ENCODE measurements around the gene NUF2. TPM values are rescaled to one million over a fixed set of nuclear protein-coding genes. Genes with fewer than 3 reads are reported as not detected.

Gene NUF2
- polyA plus RNA-seq, 2 of the 4 experiments (the other 2 are of a cell fraction): 28.5 to 38.5 TPM

- no peak overlapping the region for H3K4me3 ChIP-seq
- no peak for TF ChIP-seq MAZ (IDR thresholded peaks at IDR 0.05; ENCODE audit: borderline replicate concordance, low read depth, low read length)
- TF ChIP-seq TFCP2L1 (CRISPR knock-in tag; IDR thresholded peaks at IDR 0.05): no peak
- no peak for TF ChIP-seq CHD2 (IDR thresholded peaks at IDR 0.05; ENCODE audit: low read length, partially characterized antibody)
- no peak for TF ChIP-seq SMC3 (IDR thresholded peaks at IDR 0.05)
- TF ChIP-seq RCOR1 (IDR thresholded peaks at IDR 0.05; ENCODE audit: low read depth, low read length): no peak
- no peak for TF ChIP-seq TP53 (CRISPR knock-in tag; IDR thresholded peaks at IDR 0.05)
- TF ChIP-seq MYC (IDR thresholded peaks at IDR 0.05; ENCODE audit: borderline replicate concordance, low read length): no peak
- no peak for TF ChIP-seq NR3C1 (IDR thresholded peaks at IDR 0.05)
- no peak for TF ChIP-seq E2F6 (IDR thresholded peaks at IDR 0.05; ENCODE audit: borderline replicate concordance, low read depth)
- H3K4me1 ChIP-seq: no peaks in the 10 kb centered on the region
- no peak overlapping the region for H3K4me2 ChIP-seq
- FAIRE-seq (no peak), DNase-seq (ENCODE audit: low read depth in 1 of 2, low spot score in 1 of 2) (no peak), ATAC-seq (no peak)
- CTCF ChIA-PET: interaction anchor here (0.8 kb wide), 1 partner anchor 8 kb away, joined by 4 read pairs; no protein-coding TSS in a partner anchor
- POLR2A ChIA-PET: no interaction called here
- H3K27ac ChIP-seq: no peak overlapping the region
- no peaks in the 10 kb centered on the region for H3K9me3 ChIP-seq
- 84% methylated on average over 5 of the region's 5 CpGs for WGBS (ENCODE audit: missing lambda C conversion rate)
Observed at GRCh38 chr1:163307479-163308171, 14.1 kb upstream of the NUF2 start.

- CTCF ChIA-PET: no interaction called here
- FAIRE-seq (no peak), ATAC-seq (no peak), DNase-seq (ENCODE audit: low read depth in 1 of 2, low spot score in 1 of 2) (no peak)
- H3K27ac ChIP-seq: no peak overlapping the region
- no peak for TF ChIP-seq CEBPB (IDR thresholded peaks at IDR 0.05)
- TF ChIP-seq FOSL2 (IDR thresholded peaks at IDR 0.05): no peak
- no peak for TF ChIP-seq FOSL2 (CRISPR knock-in tag; IDR thresholded peaks at IDR 0.05)
- no peak for TF ChIP-seq HES2 (IDR thresholded peaks at IDR 0.05)
- no peak for TF ChIP-seq BCL3 (IDR thresholded peaks at IDR 0.05)
- TF ChIP-seq CTCF (IDR thresholded peaks at IDR 0.05): no peak
- no peak for TF ChIP-seq CHD4 (IDR thresholded peaks at IDR 0.05; ENCODE audit: borderline replicate concordance)
- TF ChIP-seq JUN (IDR thresholded peaks at IDR 0.05): no peak
- TF ChIP-seq FOXS1 (CRISPR knock-in tag; IDR thresholded peaks at IDR 0.05): no peak
- TF ChIP-seq KDM1A (IDR thresholded peaks at IDR 0.05; ENCODE audit: low read depth): no peak
- TF ChIP-seq SMC3 (IDR thresholded peaks at IDR 0.05): no peak
- no peak for TF ChIP-seq ZC3H11A (IDR thresholded peaks at IDR 0.05)
- no peak for TF ChIP-seq RNF2 (IDR thresholded peaks at IDR 0.05; ENCODE audit: borderline replicate concordance, low read depth)
- no peak for TF ChIP-seq PBX3 (IDR thresholded peaks at IDR 0.05)
- no peak for TF ChIP-seq MAZ (IDR thresholded peaks at IDR 0.05; ENCODE audit: borderline replicate concordance, low read depth, low read length)
- TF ChIP-seq ESRRA (IDR thresholded peaks at IDR 0.05; ENCODE audit: borderline replicate concordance, low read length): no peak
- no peak for TF ChIP-seq MAX (IDR thresholded peaks at IDR 0.05)
- no peak for TF ChIP-seq TP53 (CRISPR knock-in tag; IDR thresholded peaks at IDR 0.05)
- H3K4me2 ChIP-seq: no peak overlapping the region
- H3K4me1 ChIP-seq: no peaks in the 10 kb centered on the region
- no peak overlapping the region for H3K4me3 ChIP-seq
- no peaks in the 10 kb centered on the region for H3K9me3 ChIP-seq
- POLR2A ChIA-PET: no interaction called here
- WGBS (ENCODE audit: missing lambda C conversion rate): 100% methylated on average over 1 of the region's 1 CpG
Observed at GRCh38 chr1:163308811-163309210, 12.9 kb upstream of the NUF2 start.
